Measurements from ENCODE around the gene DACT2.

- TF ChIP-seq CTCF (IDR thresholded peaks at IDR 0.05) (no peak), POLR2A (IDR thresholded peaks at IDR 0.05) (no peak)
Observed at GRCh38 chr6:168341280-168341900, 21.8 kb upstream of the DACT2 start.

All from body of pancreas (tissue), 4 donors.